Prostate gland (tissue), 2 donors: Measurements from ENCODE around the gene DMRTA1. TPM values are rescaled to one million over a fixed set of nuclear protein-coding genes. Genes with fewer than 3 reads are reported as not detected.
"Not testable (repeated sequence)": the region's sequence is repeated elsewhere in the genome, so short reads cannot be mapped to it uniquely, and the experiment has no call there.

Experiments used
- DNase-seq: peaks from one replicate; pipeline ENCODE4 v3.0.0-alpha.2; 2019; ENCODE audit warnings: low spot score
- H3K27ac ChIP-seq, 2 donors: fragments of 200-600 bp; sonication (generic); 2 replicates each; pipeline ENCODE4 v1.5.1; 2017 to 2019
- H3K27me3 ChIP-seq: fragments of 200-600 bp; sonication (generic); replicated peaks from 2 replicates; pipeline ENCODE4 v1.5.1; 2019; ENCODE audit not compliant: insufficient read depth
- H3K36me3 ChIP-seq, 2 donors: fragments of 200-600 bp; sonication (generic); 1 replicate in 1 of 2; 2 replicates in 1 of 2; pipeline versions ENCODE4 v1.5.1 to v1.8.1; 2017 to 2019
- H3K4me1 ChIP-seq: fragments of 200-600 bp; sonication (generic); replicated peaks from 2 replicates; pipeline ENCODE4 v1.5.1; 2019
- H3K4me3 ChIP-seq, 2 donors: fragments of 200-600 bp; sonication (generic); 2 replicates each; pipeline ENCODE4 v1.5.1; 2017 to 2019
- H3K9me3 ChIP-seq: fragments of 200-600 bp; sonication (generic); 2 replicates; pipeline ENCODE4 v1.5.1; 2017
- POLR2A ChIP-seq: fragments of 450-650 bp; IDR thresholded peaks from one replicate; pipeline ENCODE4 v1.6.1; 2016; ENCODE audit warnings: antibody characterized with exemption, mild to moderate bottlenecking
- POLR2AphosphoS5 ChIP-seq: sonication (generic); formaldehyde crosslinking; IDR thresholded peaks from one replicate; pipeline ENCODE4 v1.6.1; 2017; ENCODE audit warnings: antibody characterized with exemption
- WGBS: methylation state at CpG from one replicate; pipeline ENCODE4 v1.1.5; 2018; 5-methylcytosine and 5-hydroxymethylcytosine counted together
- intact Hi-C: fragments of 100-400 bp; cut with DNase I; formaldehyde crosslinking; loops from one replicate; pipeline ENCODE4 v1.14.2; 2022
- total RNA-seq, 2 donors: library from RNA; depleted of rRNA; stranded (reverse); fragments of >200 nt; gene quantifications; one replicate each; pipeline ENCODE4 v1.1.0, GENCODE V29; 2016
- TF ChIP-seq, protein P1 (sequence below), 4 experiments: fragments of 200-600 bp in 2 of 4; fragments of 450-650 bp in 2 of 4; sonication (generic) in 2 of 4; IDR thresholded peaks; 1 replicate in 3 of 4; 2 replicates in 1 of 4; pipeline ENCODE4 v1.5.1; 2016 to 2019; ENCODE audit warnings: antibody characterized with exemption in 4 of 4, mild to moderate bottlenecking in 2 of 4, moderate library complexity in 2 of 4

DMRTA1 gene
- total RNA-seq, 2 donors from 2014 or later: 1.6 to 5.5 TPM

DNA sequence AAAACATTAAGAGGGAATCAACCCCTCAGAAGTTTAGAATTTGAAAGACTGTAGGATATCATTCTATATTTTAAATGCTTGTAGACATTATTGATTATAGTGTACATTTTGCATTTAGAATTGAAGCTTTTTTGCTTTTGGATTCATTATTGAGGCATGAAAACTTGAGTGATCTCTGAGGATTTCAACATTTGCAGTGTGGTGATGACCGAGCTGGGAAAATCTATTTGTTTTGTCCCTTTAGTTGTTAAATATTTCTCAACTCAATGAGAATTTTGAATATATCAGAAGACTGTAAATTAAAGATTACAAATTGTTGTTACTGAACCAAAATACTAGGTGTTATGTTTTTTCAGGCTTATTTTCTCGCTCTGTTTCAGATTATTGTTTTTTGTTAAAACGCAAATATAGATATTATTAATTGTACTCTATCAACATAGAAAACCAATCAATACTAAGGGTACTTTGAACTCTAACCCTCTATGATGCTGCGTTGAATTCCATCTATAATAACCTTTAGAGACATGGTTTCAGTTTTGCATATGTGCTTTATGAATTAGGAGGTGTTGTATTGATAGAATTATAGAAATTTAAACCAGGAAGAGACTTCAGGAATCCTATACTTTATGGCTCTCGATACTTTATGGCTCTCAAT is 19.3 kb upstream of the DMRTA1 start:
- H3K36me3 ChIP-seq: no peaks in the 10 kb centered on the region
- TF ChIP-seq POLR2A (no peak), POLR2AphosphoS5 (no peak)
- TF ChIP-seq, protein P1, sequence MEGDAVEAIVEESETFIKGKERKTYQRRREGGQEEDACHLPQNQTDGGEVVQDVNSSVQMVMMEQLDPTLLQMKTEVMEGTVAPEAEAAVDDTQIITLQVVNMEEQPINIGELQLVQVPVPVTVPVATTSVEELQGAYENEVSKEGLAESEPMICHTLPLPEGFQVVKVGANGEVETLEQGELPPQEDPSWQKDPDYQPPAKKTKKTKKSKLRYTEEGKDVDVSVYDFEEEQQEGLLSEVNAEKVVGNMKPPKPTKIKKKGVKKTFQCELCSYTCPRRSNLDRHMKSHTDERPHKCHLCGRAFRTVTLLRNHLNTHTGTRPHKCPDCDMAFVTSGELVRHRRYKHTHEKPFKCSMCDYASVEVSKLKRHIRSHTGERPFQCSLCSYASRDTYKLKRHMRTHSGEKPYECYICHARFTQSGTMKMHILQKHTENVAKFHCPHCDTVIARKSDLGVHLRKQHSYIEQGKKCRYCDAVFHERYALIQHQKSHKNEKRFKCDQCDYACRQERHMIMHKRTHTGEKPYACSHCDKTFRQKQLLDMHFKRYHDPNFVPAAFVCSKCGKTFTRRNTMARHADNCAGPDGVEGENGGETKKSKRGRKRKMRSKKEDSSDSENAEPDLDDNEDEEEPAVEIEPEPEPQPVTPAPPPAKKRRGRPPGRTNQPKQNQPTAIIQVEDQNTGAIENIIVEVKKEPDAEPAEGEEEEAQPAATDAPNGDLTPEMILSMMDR (IDR thresholded peaks at IDR 0.05): no peak
- no peaks in the 10 kb centered on the region for H3K9me3 ChIP-seq
- no peak for DNase-seq
- intact Hi-C loops: no loop called here
- H3K4me1 ChIP-seq: no peaks in the 10 kb centered on the region
- H3K4me3 ChIP-seq: no peak overlapping the region
- no peak overlapping the region for H3K27ac ChIP-seq
- no peaks in the 10 kb centered on the region for H3K27me3 ChIP-seq
- 81% methylated on average over 5 of the region's 5 CpGs for WGBS

DNA sequence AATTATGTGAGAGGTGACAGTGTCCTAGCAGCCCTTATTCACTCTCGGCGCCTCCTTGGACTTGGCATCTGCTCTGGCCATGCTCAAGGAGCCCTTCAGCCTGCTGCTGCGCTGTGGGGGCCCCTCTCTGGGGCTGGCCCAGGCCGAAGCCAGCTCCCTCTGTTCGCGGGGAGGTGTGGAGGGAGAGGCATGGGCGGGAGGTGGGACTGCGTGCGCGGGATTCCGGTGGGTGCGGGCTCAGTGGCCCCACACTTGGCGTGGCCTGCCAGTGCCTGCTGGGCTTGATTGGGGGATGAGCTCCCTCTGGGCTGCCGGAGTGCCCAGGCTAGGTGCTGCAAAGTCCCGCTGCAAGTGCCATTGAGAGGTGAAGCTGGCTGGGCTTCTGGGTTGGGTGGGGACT is 12.9 kb upstream of the DMRTA1 start:
- no peak for TF ChIP-seq POLR2AphosphoS5
- TF ChIP-seq, protein P1 (IDR thresholded peaks at IDR 0.05): no peak
- TF ChIP-seq POLR2A: no peak
- DNase-seq: no peak
- H3K27ac ChIP-seq: no peak overlapping the region
- intact Hi-C loops: no loop called here
- no peaks in the 10 kb centered on the region for H3K9me3 ChIP-seq
- H3K27me3 ChIP-seq: no peaks in the 10 kb centered on the region
- no peaks in the 10 kb centered on the region for H3K36me3 ChIP-seq
- no peaks in the 10 kb centered on the region for H3K4me1 ChIP-seq
- WGBS: 88% methylated on average over 7 of the region's 15 CpGs
- no peak overlapping the region for H3K4me3 ChIP-seq

DNA sequence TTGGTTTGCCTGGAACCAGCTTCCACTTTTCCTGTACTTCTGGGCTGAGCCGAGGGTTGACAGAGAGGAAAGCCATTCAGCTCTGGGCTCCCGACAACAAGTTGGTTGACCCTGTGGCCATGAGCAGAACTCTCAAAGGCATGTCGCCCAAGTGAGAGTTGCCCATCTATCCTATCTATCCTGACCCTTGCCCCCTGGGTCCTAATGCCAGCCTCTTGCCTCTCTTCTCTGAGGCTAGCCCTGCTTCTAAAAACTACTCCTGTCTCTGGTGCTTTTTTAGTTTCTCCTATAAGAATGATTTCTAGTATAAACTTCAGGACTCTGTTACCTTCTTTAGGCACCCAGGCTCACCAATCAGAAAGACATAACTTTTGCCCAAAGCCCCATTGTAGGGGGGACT is 11.4 kb upstream of the DMRTA1 start:
- H3K4me3 ChIP-seq, DNase-seq, H3K27ac ChIP-seq, H3K27me3 ChIP-seq, H3K4me1 ChIP-seq, H3K36me3 ChIP-seq, H3K9me3 ChIP-seq, intact Hi-C loops: not testable (repeated sequence)
- 75% methylated on average over 3 of the region's 3 CpGs for WGBS

DNA sequence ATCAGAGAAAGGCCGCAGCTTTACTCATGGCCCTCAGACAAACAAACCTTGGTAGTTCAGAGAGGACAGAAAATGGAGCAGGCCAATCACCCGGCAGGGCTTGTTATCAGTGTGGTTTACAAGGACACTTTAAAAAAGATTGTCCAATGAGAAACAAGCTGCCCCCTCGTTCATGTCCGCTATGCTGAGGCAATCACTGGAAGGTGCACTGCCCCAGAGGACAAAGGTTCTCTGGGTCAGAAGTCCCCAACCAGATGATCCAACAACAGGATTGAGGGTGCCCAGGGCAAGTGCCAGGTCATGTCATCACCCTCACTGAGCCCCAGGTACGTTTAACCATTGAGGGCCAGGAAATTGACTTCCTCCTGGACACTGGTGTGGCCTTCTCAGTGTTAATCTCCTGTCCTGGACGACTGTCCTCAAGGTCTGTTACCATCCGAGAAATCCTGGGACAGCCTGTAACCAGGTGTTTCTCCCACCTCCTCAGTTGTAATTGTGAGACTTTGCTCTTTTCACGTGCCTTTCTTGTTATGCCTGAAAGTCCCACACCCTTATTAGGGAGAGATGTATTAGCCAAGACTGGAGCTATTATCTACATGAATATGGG is 9.1 kb upstream of the DMRTA1 start:
- H3K27me3 ChIP-seq, H3K9me3 ChIP-seq, intact Hi-C loops, H3K27ac ChIP-seq, H3K4me1 ChIP-seq, H3K36me3 ChIP-seq, DNase-seq, H3K4me3 ChIP-seq: not testable (repeated sequence)
- WGBS: 78% methylated on average over 8 of the region's 8 CpGs

DNA sequence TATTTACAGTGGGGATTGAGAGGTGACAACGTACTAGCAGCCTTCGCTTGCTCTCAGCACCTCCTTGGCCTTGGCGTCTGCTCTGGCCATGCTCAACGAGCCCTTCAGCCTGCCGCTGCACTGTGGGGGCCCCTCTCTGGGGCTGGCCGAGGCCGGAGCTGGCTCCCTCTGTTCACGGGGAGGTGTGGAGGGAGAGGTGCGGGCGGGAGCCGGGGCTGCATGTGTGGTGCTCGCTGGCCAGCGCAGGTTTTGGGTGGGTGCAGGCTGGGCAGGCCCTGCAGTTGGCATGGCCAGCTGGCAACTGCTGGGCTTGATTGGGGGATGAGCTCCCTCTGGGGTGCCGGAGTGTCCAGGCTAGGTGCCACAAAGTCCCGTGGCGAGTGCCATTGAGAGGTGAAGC is 5.8 kb upstream of the DMRTA1 start:
- intact Hi-C loops: no loop called here

More for the DNA sequence above, 5.8 kb upstream of the DMRTA1 start:
- no peak for DNase-seq
- Histone ChIP-seq H3K27me3 (no peaks in the 10 kb centered on the region), H3K27ac (no peak overlapping the region), H3K9me3 (no peaks in the 10 kb centered on the region), H3K4me3 (no peak overlapping the region), H3K4me1 (no peaks in the 10 kb centered on the region), H3K36me3 (no peaks in the 10 kb centered on the region)
- TF ChIP-seq POLR2AphosphoS5 (no peak), POLR2A (no peak)
- TF ChIP-seq, protein P1 (IDR thresholded peaks at IDR 0.05): no peak
- WGBS: 90% methylated on average over 16 of the region's 16 CpGs
